AG04450 (cell line): Measurements from ENCODE around the gene ACKR4. TPM values are rescaled to one million over a fixed set of nuclear protein-coding genes. Genes with fewer than 3 reads are reported as not detected.

ENCODE experiments used
- CTCF ChIA-PET: fragments of 300-600, 350-600 bp; formaldehyde crosslinking; extraction: SDS; loops from one replicate; lab custom pipeline; 2022; ENCODE audit warnings: antibody characterized with exemption, inconsistent platforms; lab: Charles Lee
- POLR2A ChIA-PET: fragments of 350-600 bp; formaldehyde crosslinking; extraction: SDS; loops from one replicate; lab custom pipeline; 2021; ENCODE audit warnings: antibody characterized with exemption, inconsistent platforms; lab: Yijun Ruan, JAX
- DNase-seq: peaks from one replicate; pipeline ENCODE4 v3.0.0-alpha.2; 2011; ENCODE audit warnings: low read depth, low spot score
- H3K27ac ChIP-seq: one replicate; pipeline ENCODE4 v1.5.1; 2012; ENCODE audit warnings: low read depth, low read length, control low read depth
- H3K27me3 ChIP-seq: one replicate; pipeline ENCODE4 v1.6.0; 2012; ENCODE audit warnings: low read length; ENCODE audit not compliant: control insufficient read depth, insufficient read depth
- H3K4me3 ChIP-seq: 2 replicates; pipeline ENCODE4 v1.5.1; 2011; ENCODE audit warnings: mild to moderate bottlenecking, low read depth, low read length, control low read depth
- H3K9me3 ChIP-seq: 2 replicates; pipeline ENCODE4 v1.5.1; 2012; ENCODE audit warnings: low read length; ENCODE audit not compliant: control insufficient read depth, insufficient read depth
- CTCF ChIP-seq: IDR thresholded peaks from 2 replicates; pipeline ENCODE4 v1.5.1; 2011; ENCODE audit warnings: low read depth, low read length, control low read depth, inconsistent platforms
- polyA plus RNA-seq: library from polyadenylated mRNA; depleted of rRNA; stranded (reverse); fragments of >200 nt; gene quantifications from 2 replicates; pipeline ENCODE4 v1.2.3, GENCODE V29; 2011

ACKR4 gene
- polyA plus RNA-seq, 1 experiment: 0.10 TPM

- Histone ChIP-seq H3K4me3 (no peak overlapping the region), H3K9me3 (no peaks in the 10 kb centered on the region), H3K27me3 (no peaks in the 10 kb centered on the region), H3K27ac (no peak overlapping the region)
- CTCF ChIA-PET: interaction anchor here (0.6 to 6.7 kb wide), 28 partner anchors 11 to 298 kb away, joined by 3 to 381 read pairs (median 4); partner anchors contain the start of genes ACAD11 and UBA5
- TF ChIP-seq CTCF: peak; percentile 74
- no peak for DNase-seq
- POLR2A ChIA-PET: interaction anchor here (1.5 kb wide), 1 partner anchor 106 kb away, joined by 5 read pairs; no protein-coding TSS in a partner anchor
These were observed 44.9 kb downstream of the ACKR4 start for GRCh38 chr3:132641837-132642538.

DNA sequence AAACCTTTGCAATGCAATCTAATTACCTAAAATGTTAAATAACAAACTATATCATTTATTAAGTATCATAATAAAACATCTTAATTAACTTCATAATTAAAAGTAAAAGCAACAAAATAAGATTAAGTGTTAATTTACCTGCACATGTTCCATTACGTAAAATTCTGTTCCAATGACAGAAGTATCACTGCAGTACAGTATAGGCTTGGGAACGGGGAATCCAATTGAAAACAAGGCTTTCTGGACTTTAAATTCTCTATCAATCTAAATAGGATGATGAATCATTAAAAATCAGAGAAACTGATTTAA lies 45.4 kb downstream of the ACKR4 start:
- Histone ChIP-seq H3K27me3 (no peaks in the 10 kb centered on the region), H3K4me3 (no peak overlapping the region), H3K27ac (no peak overlapping the region), H3K9me3 (no peaks in the 10 kb centered on the region)
- TF ChIP-seq CTCF: no peak
- DNase-seq: no peak
- ChIA-PET POLR2A (interaction anchor here (1.5 kb wide), 1 partner anchor 106 kb away, joined by 5 read pairs; no protein-coding TSS in a partner anchor), CTCF (interaction anchor here (0.7 to 6.7 kb wide), 25 partner anchors 10 to 299 kb away, joined by 3 to 381 read pairs (median 5); partner anchors contain the start of genes ACAD11 and UBA5)

DNA sequence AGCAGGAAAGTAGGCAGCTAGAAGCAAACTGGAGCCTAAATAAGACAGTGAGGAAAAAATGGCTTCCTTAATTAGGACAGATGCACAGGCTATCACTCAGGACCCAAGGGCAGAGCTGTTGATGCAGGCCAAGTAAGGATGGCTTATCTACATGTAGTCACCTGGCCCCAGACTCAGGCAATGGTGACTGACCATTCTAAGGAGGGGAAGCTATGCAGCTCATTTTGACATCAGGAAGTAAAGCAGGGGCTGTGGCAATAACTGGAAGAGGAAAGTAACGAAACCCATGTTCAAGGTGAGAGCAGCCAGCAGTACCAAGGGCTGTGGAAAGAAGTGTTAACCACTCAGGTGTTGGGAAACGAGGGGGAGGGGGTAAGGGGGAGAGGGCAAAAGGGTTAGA lies 46.3 kb downstream of the ACKR4 start:
- ChIA-PET CTCF (interaction anchor here (1.0 to 6.7 kb wide), 20 partner anchors 9 to 605 kb away, joined by 3 to 381 read pairs (median 6); partner anchors contain the start of genes ACAD11 and UBA5), POLR2A (no interaction called here)
- Histone ChIP-seq H3K27me3 (no peaks in the 10 kb centered on the region), H3K9me3 (no peaks in the 10 kb centered on the region), H3K4me3 (no peak overlapping the region), H3K27ac (no peak overlapping the region)
- TF ChIP-seq CTCF: no peak
- no peak for DNase-seq

DNA sequence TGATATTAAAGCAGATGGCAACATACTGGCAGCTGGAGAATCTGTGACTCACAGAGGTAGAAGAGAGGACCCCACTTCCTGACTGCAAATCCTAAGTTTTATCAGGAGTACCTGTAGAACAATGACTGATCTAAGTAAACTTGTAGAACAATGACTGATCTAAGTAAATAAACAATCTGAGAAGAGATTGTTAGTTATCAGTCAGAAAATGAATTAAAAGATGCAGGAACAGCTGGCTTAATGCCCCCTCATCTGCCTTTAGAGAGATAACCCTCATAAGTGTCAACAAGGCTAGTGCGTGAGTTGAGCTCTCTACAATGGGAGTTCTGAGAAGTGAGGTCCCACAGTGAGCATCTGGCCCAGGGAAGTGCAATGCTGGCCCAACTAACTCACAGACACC lies 48.0 kb downstream of the ACKR4 start:
- Histone ChIP-seq H3K9me3 (no peaks in the 10 kb centered on the region), H3K4me3 (no peak overlapping the region), H3K27me3 (no peaks in the 10 kb centered on the region), H3K27ac (no peak overlapping the region)
- DNase-seq: no peak
- ChIA-PET POLR2A (no interaction called here), CTCF (interaction anchor here (0.9 to 4.3 kb wide), 3 partner anchors 39 to 111 kb away, joined by 3 to 44 read pairs (median 8); no protein-coding TSS in a partner anchor)
- TF ChIP-seq CTCF: no peak

DNA sequence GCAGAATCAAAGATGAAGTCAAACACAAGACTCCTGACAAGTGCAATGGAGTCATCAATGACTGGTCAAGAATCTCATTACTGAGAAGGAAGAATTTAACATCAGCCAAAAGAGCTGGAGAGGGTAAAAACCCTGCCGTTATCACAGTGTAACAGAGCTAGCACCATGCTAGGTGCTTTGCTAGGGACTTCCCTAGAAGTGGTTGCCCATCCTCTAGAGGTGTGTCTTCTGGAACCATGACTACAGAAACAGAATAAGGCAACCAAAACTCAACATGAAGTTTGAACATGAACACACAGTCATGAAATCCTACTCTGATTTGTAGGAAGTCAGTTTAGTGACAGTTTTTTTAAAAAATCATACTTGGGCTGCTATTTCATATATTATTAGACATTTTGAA lies 53.1 kb downstream of the ACKR4 start:
- TF ChIP-seq CTCF: no peak
- no peak for DNase-seq
- Histone ChIP-seq H3K27me3 (no peaks in the 10 kb centered on the region), H3K4me3 (no peak overlapping the region), H3K27ac (no peak overlapping the region), H3K9me3 (no peaks in the 10 kb centered on the region)
- CTCF ChIA-PET: interaction anchor here (1.1 kb wide), 1 partner anchor 115 kb away, joined by 6 read pairs; no protein-coding TSS in a partner anchor
- POLR2A ChIA-PET: no interaction called here
